Transverse colon (tissue), 4 donors: ENCODE data around the gene FYB1. TPM values are rescaled to one million over a fixed set of nuclear protein-coding genes. Genes with fewer than 3 reads are reported as not detected.

Source experiments
- DNase-seq: peaks from one replicate; pipeline ENCODE4 v3.0.0-alpha.2; 2019
- H3K27ac ChIP-seq, 4 donors: fragments of 200-600 bp; sonication (generic); 2 replicates each; pipeline ENCODE4 v1.5.1; 2016 to 2018; ENCODE audit warnings: inconsistent platforms in 4 of 4
- H3K27me3 ChIP-seq: fragments of 200-600 bp; sonication (generic); 2 replicates; pipeline ENCODE4 v1.5.1; 2017; ENCODE audit warnings: inconsistent platforms
- H3K36me3 ChIP-seq, 4 donors: fragments of 200-600 bp; sonication (generic); 2 replicates each; pipeline ENCODE4 v1.5.1; 2017 to 2019; ENCODE audit warnings: inconsistent platforms in 4 of 4
- H3K4me1 ChIP-seq, 4 donors: fragments of 200-600 bp; sonication (generic); 2 replicates each; pipeline ENCODE4 v1.5.1; 2017 to 2020; ENCODE audit warnings: inconsistent platforms in 4 of 4
- H3K4me3 ChIP-seq, 4 donors: fragments of 200-600 bp; sonication (generic); 1 replicate in 1 of 4; 2 replicates in 3 of 4; pipeline versions ENCODE4 v1.5.1 to v1.6.1; 2017 to 2019; ENCODE audit warnings: inconsistent platforms in 4 of 4
- H3K9me3 ChIP-seq, 2 donors: fragments of 200-600 bp; sonication (generic); 2 replicates each; pipeline ENCODE4 v1.5.1; 2017 to 2019; ENCODE audit warnings: inconsistent platforms in 2 of 2
- CTCF ChIP-seq, 5 experiments: fragments of 200-600 bp in 3 of 5; fragments of 450-650 bp in 2 of 5; sonication (generic) in 3 of 5; IDR thresholded peaks; 1 replicate in 2 of 5; 2 replicates in 3 of 5; pipeline ENCODE4 v1.5.1; 2016 to 2017; ENCODE audit warnings: antibody characterized with exemption in 5 of 5, inconsistent platforms in 3 of 5, mild to moderate bottlenecking in 2 of 5, moderate library complexity in 1 of 5
- EP300 ChIP-seq: sonication (generic); formaldehyde crosslinking; IDR thresholded peaks from one replicate; pipeline ENCODE4 v1.6.1; 2017; ENCODE audit warnings: antibody characterized with exemption, low read depth
- POLR2A ChIP-seq: fragments of 450-650 bp; IDR thresholded peaks from one replicate; pipeline ENCODE4 v1.6.1; 2016; ENCODE audit warnings: antibody characterized with exemption, mild to moderate bottlenecking, moderate library complexity
- POLR2AphosphoS5 ChIP-seq, 3 donors: sonication (generic); formaldehyde crosslinking; IDR thresholded peaks; one replicate each; pipeline ENCODE4 v1.6.1; 2016; ENCODE audit warnings: antibody characterized with exemption in 3 of 3
- WGBS, 2 donors: methylation state at CpG; one replicate each; pipeline ENCODE4 v1.1.5; 2018; ENCODE audit warnings: low coverage in 1 of 2; 5-methylcytosine and 5-hydroxymethylcytosine counted together
- in situ Hi-C, 4 donors: fragments of 200-750 bp; cut with MboI; loops; one replicate each; pipeline versions ENCODE4 v1.15.0 to v1.15.1; 2017; ENCODE audit warnings: low sequenced_read_pairs in 3 of 4, low pct_ligation_motif_present in 1 of 4, low pct_unique_long_range_greater_than_20kb in 1 of 4
- intact Hi-C: fragments of 100-400 bp; cut with DNase I; formaldehyde crosslinking; loops from one replicate; pipeline ENCODE4 v1.15.1; 2023; ENCODE audit warnings: low total_unique reads
- total RNA-seq, 4 donors: library from RNA; depleted of rRNA; stranded (reverse); fragments of >200 nt; gene quantifications; one replicate each; pipeline ENCODE4 v1.1.0, GENCODE V29; 2016

Gene FYB1
- total RNA-seq, 4 donors from 2014 or later: 6.4 to 38.5 (median 17.5) TPM

- intact Hi-C loops: no loop called here
- 85 to 93% methylated on average over 4 of the region's 4 CpGs for WGBS, 2 donors
- no peak for DNase-seq
These were observed 50.3 kb downstream of the FYB1 start for GRCh38 chr5:39169081-39169480.

GRCh38 chr5:39167972-39168342, 51.4 kb downstream of the FYB1 start:
- no peak for TF ChIP-seq EP300
- Histone ChIP-seq H3K9me3 (no peaks in the 10 kb centered on the region), H3K36me3 (no peaks in the 10 kb centered on the region), H3K27me3 (no peaks in the 10 kb centered on the region), H3K27ac (no peak overlapping the region), H3K4me3 (no peak overlapping the region), H3K4me1 (no peaks in the 10 kb centered on the region)
- in situ Hi-C loops (no loop called here), intact Hi-C loops (no loop called here)
- DNase-seq: no peak
- 75 to 80% methylated on average over 2 of the region's 2 CpGs for WGBS, 2 donors

More at GRCh38 chr5:39169081-39169480, 50.3 kb downstream of the FYB1 start:
- TF ChIP-seq POLR2A (no peak), EP300 (no peak), POLR2AphosphoS5 (IDR thresholded peaks at IDR 0.05) (no peak)
- no peaks in the 10 kb centered on the region for H3K9me3 ChIP-seq
- no peak overlapping the region for H3K4me3 ChIP-seq
- no peaks in the 10 kb centered on the region for H3K36me3 ChIP-seq
- H3K27me3 ChIP-seq: no peaks in the 10 kb centered on the region
- no peak overlapping the region for H3K27ac ChIP-seq
- in situ Hi-C loops: no loop called here
- H3K4me1 ChIP-seq: no peaks in the 10 kb centered on the region

GRCh38 chr5:39167141-39167971, 52.0 kb downstream of the FYB1 start:
- TF ChIP-seq CTCF (IDR thresholded peaks at IDR 0.05) (no peak), EP300 (no peak), POLR2AphosphoS5 (IDR thresholded peaks at IDR 0.05) (no peak), POLR2A (no peak)
- Histone ChIP-seq H3K9me3 (no peaks in the 10 kb centered on the region), H3K36me3 (no peaks in the 10 kb centered on the region), H3K4me3 (no peak overlapping the region), H3K4me1 (no peaks in the 10 kb centered on the region), H3K27ac (no peak overlapping the region), H3K27me3 (no peaks in the 10 kb centered on the region)
- no peak for DNase-seq
- 73 to 82% methylated on average over 5 of the region's 5 CpGs for WGBS, 2 donors
- in situ Hi-C loops: no loop called here
- intact Hi-C loops: no loop called here

GRCh38 chr5:39164529-39165402, 54.6 kb downstream of the FYB1 start:
- intact Hi-C loops: no loop called here
- no peak for DNase-seq
- in situ Hi-C loops: no loop called here

More at GRCh38 chr5:39164529-39165402, 54.6 kb downstream of the FYB1 start:
- peak overlapping the region in 1 of 4 donors; percentile 23 for H3K27ac ChIP-seq
- no peak overlapping the region for H3K4me3 ChIP-seq
- TF ChIP-seq CTCF (IDR thresholded peaks at IDR 0.05) (no peak), POLR2A (no peak), EP300 (no peak), POLR2AphosphoS5 (IDR thresholded peaks at IDR 0.05) (no peak)
- WGBS, 2 donors: 69 to 81% methylated on average over 7 of the region's 7 CpGs
- no peaks in the 10 kb centered on the region for H3K9me3 ChIP-seq
- H3K36me3 ChIP-seq: no peaks in the 10 kb centered on the region
- H3K27me3 ChIP-seq: no peaks in the 10 kb centered on the region
- no peaks in the 10 kb centered on the region for H3K4me1 ChIP-seq
